ENCODE data around the gene PARL.
A peak's percentile ranks its signal among the peaks of the same experiment; 100 is the strongest.

Gene PARL

GRCh38 chr3:183896184-183896583 lies 11.5 kb upstream of the PARL start:
- TF ChIP-seq CTCF (IDR thresholded peaks at IDR 0.05; ENCODE audit: control insufficient read depth, insufficient read depth, low read depth, low read length, missing control alignments) = no peak
- H3K4me3 ChIP-seq (ENCODE audit: control insufficient read depth, low read depth, low read length) = no peak overlapping the region
- DNase-seq (ENCODE audit: low read depth) = no peak

GRCh38 chr3:183895774-183896173 lies 11.1 kb upstream of the PARL start:
- no peak overlapping the region for H3K4me3 ChIP-seq (ENCODE audit: control insufficient read depth, low read depth, low read length)
- no peak for DNase-seq (ENCODE audit: low read depth)
- TF ChIP-seq CTCF (IDR thresholded peaks at IDR 0.05; ENCODE audit: control insufficient read depth, insufficient read depth, low read depth, low read length, missing control alignments) = no peak

- peak; percentile 14 for DNase-seq (ENCODE audit: low read depth)
- H3K4me3 ChIP-seq (ENCODE audit: control insufficient read depth, low read depth, low read length) = no peak overlapping the region
- TF ChIP-seq CTCF (IDR thresholded peaks at IDR 0.05; ENCODE audit: control insufficient read depth, insufficient read depth, low read depth, low read length, missing control alignments) = peak; percentile 84
These were observed 10.6 kb upstream of the PARL start for GRCh38 chr3:183895296-183895695.

- TF ChIP-seq CTCF (IDR thresholded peaks at IDR 0.05; ENCODE audit: control insufficient read depth, insufficient read depth, low read depth, low read length, missing control alignments) = no peak
- no peak overlapping the region for H3K4me3 ChIP-seq (ENCODE audit: control insufficient read depth, low read depth, low read length)
- no peak for DNase-seq (ENCODE audit: low read depth)
These were observed 8.0 kb upstream of the PARL start for GRCh38 chr3:183892610-183893214.

- no peak overlapping the region for H3K4me3 ChIP-seq (ENCODE audit: control insufficient read depth, low read depth, low read length)
- no peak for DNase-seq (ENCODE audit: low read depth)
- TF ChIP-seq CTCF (IDR thresholded peaks at IDR 0.05; ENCODE audit: control insufficient read depth, insufficient read depth, low read depth, low read length, missing control alignments) = no peak
These were observed 1.1 kb upstream of the PARL start for GRCh38 chr3:183885766-183886165.

GRCh38 chr3:183884097-183884426 lies 618 bp downstream of the PARL start:
- peak overlapping the region; percentile 100 for H3K4me3 ChIP-seq (ENCODE audit: control insufficient read depth, low read depth, low read length)
- TF ChIP-seq CTCF (IDR thresholded peaks at IDR 0.05; ENCODE audit: control insufficient read depth, insufficient read depth, low read depth, low read length, missing control alignments) = no peak
- no peak for DNase-seq (ENCODE audit: low read depth)

All from AG09309 (cell line).